ENCODE results near the gene FBXO47.

- TF ChIP-seq GATA2 (IDR thresholded peaks at IDR 0.05; ENCODE audit: low read depth, low read length) (no peak), GATA3 (IDR thresholded peaks at IDR 0.05; ENCODE audit: low read depth, low read length) (no peak)
These were observed 48.3 kb downstream of the FBXO47 start for GRCh38 chr17:38918916-38919315.
